H9 (cell line): ENCODE results near the gene SPIN1. TPM values are rescaled to one million over a fixed set of nuclear protein-coding genes. Genes with fewer than 3 reads are reported as not detected.

Experiments
- DNase-seq: peaks from one replicate; pipeline ENCODE4 v3.0.0-alpha.2; 2017
- H2AFZ ChIP-seq: one replicate; pipeline ENCODE4 v1.6.1; 2013; ENCODE audit warnings: mild to moderate bottlenecking, low read length, control low read depth, moderate library complexity
- H2AK5ac ChIP-seq: 2 replicates; pipeline ENCODE4 v1.6.1; 2013; ENCODE audit warnings: low read length, control low read depth, mixed read lengths; ENCODE audit not compliant: insufficient read length
- H2BK120ac ChIP-seq: one replicate; pipeline ENCODE4 v1.6.1; 2013; ENCODE audit warnings: low read depth, mild to moderate bottlenecking, low read length, control low read depth, inconsistent platforms; ENCODE audit not compliant: poor library complexity, severe bottlenecking
- H2BK12ac ChIP-seq: 2 replicates; pipeline ENCODE4 v1.6.1; 2013; ENCODE audit warnings: low read length, control low read depth, mixed read lengths, low read depth; ENCODE audit not compliant: insufficient read length
- H2BK15ac ChIP-seq: 2 replicates; pipeline ENCODE4 v1.6.1; 2013; ENCODE audit warnings: low read depth, low read length, control low read depth
- H2BK20ac ChIP-seq: one replicate; pipeline ENCODE4 v1.6.1; 2013; ENCODE audit warnings: low read depth, mild to moderate bottlenecking, low read length, control low read depth, inconsistent platforms; ENCODE audit not compliant: poor library complexity, severe bottlenecking
- H2BK5ac ChIP-seq: 2 replicates; pipeline ENCODE4 v1.6.1; 2013; ENCODE audit warnings: low read length, control low read depth, mixed read lengths; ENCODE audit not compliant: insufficient read length
- H3K14ac ChIP-seq: 2 replicates; pipeline ENCODE4 v1.6.1; 2013; ENCODE audit warnings: low read length, control low read depth; ENCODE audit not compliant: insufficient read depth
- H3K18ac ChIP-seq: 2 replicates; pipeline ENCODE4 v1.6.1; 2013; ENCODE audit warnings: low read depth, mild to moderate bottlenecking, mixed read lengths, low read length, control low read depth; ENCODE audit not compliant: insufficient read length
- H3K23ac ChIP-seq: 2 replicates; pipeline ENCODE4 v1.6.1; 2013; ENCODE audit warnings: low read length, control low read depth, mixed read lengths, low read depth; ENCODE audit not compliant: insufficient read length
- H3K23me2 ChIP-seq: 2 replicates; pipeline ENCODE4 v1.6.1; 2013; ENCODE audit warnings: low read depth, mild to moderate bottlenecking, mixed read lengths, low read length, control low read depth; ENCODE audit not compliant: insufficient read length, poor library complexity, severe bottlenecking
- H3K27ac ChIP-seq: 2 replicates; pipeline ENCODE4 v1.5.1; 2013; ENCODE audit warnings: low read length, control low read depth, mixed read lengths, low read depth; ENCODE audit not compliant: insufficient read length
- H3K27me3 ChIP-seq: 2 replicates; pipeline ENCODE4 v1.6.1; 2013; ENCODE audit warnings: low read length, control low read depth, inconsistent platforms; ENCODE audit not compliant: insufficient read depth
- H3K4ac ChIP-seq: 2 replicates; pipeline ENCODE4 v1.6.1; 2013; ENCODE audit warnings: low read depth, mild to moderate bottlenecking, control low read depth, inconsistent platforms, low read length, moderate library complexity
- H3K4me1 ChIP-seq: 2 replicates; pipeline ENCODE4 v1.6.1; 2013; ENCODE audit warnings: low read length, control low read depth, inconsistent platforms; ENCODE audit not compliant: insufficient read depth
- H3K4me2 ChIP-seq: 2 replicates; pipeline ENCODE4 v1.6.1; 2013; ENCODE audit warnings: low read length, control low read depth, mixed read lengths; ENCODE audit not compliant: insufficient read length, insufficient read depth
- H3K56ac ChIP-seq: 2 replicates; pipeline ENCODE4 v1.6.1; 2013; ENCODE audit warnings: low read depth, mild to moderate bottlenecking, mixed read lengths, low read length, control low read depth; ENCODE audit not compliant: insufficient read length
- H3K79me1 ChIP-seq: 2 replicates; pipeline ENCODE4 v1.6.1; 2013; ENCODE audit warnings: low read depth, mild to moderate bottlenecking, moderate library complexity, low read length, control low read depth, inconsistent platforms; ENCODE audit not compliant: insufficient read depth, poor library complexity, severe bottlenecking
- H3K79me2 ChIP-seq: 2 replicates; pipeline ENCODE4 v1.6.1; 2013; ENCODE audit warnings: low read length, control low read depth, inconsistent platforms; ENCODE audit not compliant: insufficient read depth
- H3K9ac ChIP-seq: 2 replicates; pipeline ENCODE4 v1.6.1; 2013; ENCODE audit warnings: low read length, control low read depth, mixed read lengths; ENCODE audit not compliant: insufficient read length; ENCODE audit errors: extremely low read depth
- H3K9me3 ChIP-seq: one replicate; pipeline ENCODE4 v1.6.1; 2013; ENCODE audit warnings: low read depth, low read length, inconsistent platforms; ENCODE audit not compliant: control insufficient read depth
- H3T11ph ChIP-seq: one replicate; pipeline ENCODE4 v1.6.1; 2013; ENCODE audit warnings: mild to moderate bottlenecking, low read length, control low read depth, inconsistent platforms
- H4K20me1 ChIP-seq: one replicate; pipeline ENCODE4 v1.6.1; 2013; ENCODE audit not compliant: control insufficient read depth, insufficient read length, insufficient read depth
- H4K5ac ChIP-seq: 2 replicates; pipeline ENCODE4 v1.6.1; 2013; ENCODE audit warnings: low read depth, mild to moderate bottlenecking, mixed read lengths, low read length, control low read depth; ENCODE audit not compliant: insufficient read length
- H4K8ac ChIP-seq: replicated peaks from 2 replicates; pipeline ENCODE4 v1.6.1; 2013; ENCODE audit warnings: low read length, control low read depth, mixed read lengths, low read depth; ENCODE audit not compliant: insufficient read length
- H4K91ac ChIP-seq: 2 replicates; pipeline ENCODE4 v1.6.1; 2013; ENCODE audit warnings: low read depth, mild to moderate bottlenecking, moderate library complexity, mixed read lengths, low read length, control low read depth; ENCODE audit not compliant: insufficient read length
- H3K27ac Mint-ChIP-seq, 3 experiments: 2 replicates in 2 of 3; 3 replicates in 1 of 3; pipeline ENCODE4 v1.8.0; 2020 to 2021; ENCODE audit warnings: mixed read lengths in 3 of 3, mild to moderate bottlenecking in 1 of 3, moderate library complexity in 1 of 3
- H3K27me3 Mint-ChIP-seq: 2 replicates; pipeline ENCODE4 v1.8.0; 2021; ENCODE audit warnings: low read depth, mild to moderate bottlenecking, moderate library complexity, mixed read lengths
- H3K36me3 Mint-ChIP-seq, 3 experiments: 2 replicates in 2 of 3; 3 replicates in 1 of 3; pipeline ENCODE4 v1.8.0; 2020 to 2021; ENCODE audit warnings: low read depth in 3 of 3, mixed read lengths in 3 of 3; ENCODE audit not compliant: insufficient read depth in 1 of 3
- H3K4me1 Mint-ChIP-seq, 2 experiments: 2 replicates each; pipeline ENCODE4 v1.8.0; 2020; ENCODE audit warnings: mixed read lengths in 2 of 2
- H3K4me3 Mint-ChIP-seq, 2 experiments: 2 replicates in 1 of 2; 3 replicates in 1 of 2; pipeline ENCODE4 v1.8.0; 2020 to 2021; ENCODE audit warnings: mild to moderate bottlenecking in 2 of 2, mixed read lengths in 2 of 2, moderate library complexity in 1 of 2
- H3K9me3 Mint-ChIP-seq, 2 experiments: 2 replicates in 1 of 2; 3 replicates in 1 of 2; pipeline ENCODE4 v1.8.0; 2020; ENCODE audit warnings: mild to moderate bottlenecking in 2 of 2, mixed read lengths in 2 of 2, moderate library complexity in 1 of 2
- WGBS: extraction: QIAGEN DNeasy Blood & Tissue Kit; methylation state at CpG from one replicate; pipeline ENCODE4 v1.1.7; 2013; ENCODE audit warnings: missing lambda C conversion rate, low lambda C conversion rate, mixed read lengths; ENCODE audit not compliant: insufficient read length; ENCODE audit errors: extremely low coverage; 5-methylcytosine and 5-hydroxymethylcytosine counted together
- total RNA-seq: library from RNA; stranded (reverse); gene quantifications from 2 replicates; pipeline ENCODE4 v1.2.1, GENCODE V29; 2021
- TF ChIP-seq, protein P1 (sequence below): fragments of 200-600 bp; sonication (generic); conservative IDR thresholded peaks from 3 replicates; pipeline ENCODE4 v1.8.0; 2021; ENCODE audit warnings: antibody characterized with exemption, mild to moderate bottlenecking

SPIN1 gene
- total RNA-seq, 1 experiment from 2014 or later, result 136 TPM

DNA sequence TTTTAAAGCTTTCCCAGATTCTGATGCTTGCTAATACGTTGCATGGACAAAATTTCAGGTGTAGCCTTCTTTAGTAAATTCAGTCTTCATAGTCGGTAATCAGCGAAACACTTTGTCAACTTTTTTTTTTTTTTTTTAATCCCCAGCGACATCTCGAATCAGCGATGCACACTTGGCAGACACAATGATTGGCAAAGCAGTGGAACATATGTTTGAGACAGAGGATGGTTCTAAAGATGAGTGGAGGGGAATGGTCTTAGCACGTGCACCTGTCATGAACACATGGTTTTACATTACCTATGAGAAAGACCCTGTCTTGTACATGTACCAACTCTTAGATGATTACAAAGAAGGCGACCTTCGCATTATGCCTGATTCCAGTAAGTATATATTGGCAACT lies 80.0 kb downstream of the SPIN1 start:
- H4K20me1 ChIP-seq, result no peaks in the 10 kb centered on the region
- H3K14ac ChIP-seq, result no peak overlapping the region
- Mint-ChIP-seq H3K9me3 (no peaks in the 10 kb centered on the region), H3K27ac (no peak overlapping the region), H3K36me3 (peaks cover 17 to 55% (median 45%) of the 10 kb centered on the region in 3 experiments; a peak in 6 of 7 replicates), H3K27me3 (no peaks in the 10 kb centered on the region; the same call in 1 of the 2 replicates), H3K4me1 (peaks cover 11 to 18% of the 10 kb centered on the region in 2 experiments; a peak in 3 of 4 replicates), H3K4me3 (no peak overlapping the region)
- H3K4ac ChIP-seq, result no peak overlapping the region
- H2BK20ac ChIP-seq, result no peak overlapping the region
- H2BK5ac ChIP-seq, result no peak overlapping the region
- no peak overlapping the region for H3K9ac ChIP-seq
- no peak overlapping the region for H4K8ac ChIP-seq
- H2BK12ac ChIP-seq, result no peak overlapping the region
- no peak overlapping the region for H3K18ac ChIP-seq
- H3K23me2 ChIP-seq, result no peaks in the 10 kb centered on the region
- H2AFZ ChIP-seq, result no peak overlapping the region
- no peaks in the 10 kb centered on the region for H3K27me3 ChIP-seq
- no peak overlapping the region for H3K4me2 ChIP-seq
- no peak overlapping the region for H3T11ph ChIP-seq
- H3K27ac ChIP-seq, result no peak overlapping the region
- no peak overlapping the region for H2AK5ac ChIP-seq
- no peak for DNase-seq
- H4K91ac ChIP-seq, result no peak overlapping the region
- peaks cover 11% of the 10 kb centered on the region; the same call in 1 of the 2 replicates for H3K79me2 ChIP-seq
- H3K79me1 ChIP-seq, result no peaks in the 10 kb centered on the region
- no peak overlapping the region for H2BK15ac ChIP-seq
- H2BK120ac ChIP-seq, result no peak overlapping the region
- no CpG with 5 or more reads among the region's 9 CpGs for WGBS
- H3K9me3 ChIP-seq, result no peaks in the 10 kb centered on the region
- no peaks in the 10 kb centered on the region for H3K4me1 ChIP-seq
- no peak overlapping the region for H3K56ac ChIP-seq
- TF ChIP-seq, protein P1, sequence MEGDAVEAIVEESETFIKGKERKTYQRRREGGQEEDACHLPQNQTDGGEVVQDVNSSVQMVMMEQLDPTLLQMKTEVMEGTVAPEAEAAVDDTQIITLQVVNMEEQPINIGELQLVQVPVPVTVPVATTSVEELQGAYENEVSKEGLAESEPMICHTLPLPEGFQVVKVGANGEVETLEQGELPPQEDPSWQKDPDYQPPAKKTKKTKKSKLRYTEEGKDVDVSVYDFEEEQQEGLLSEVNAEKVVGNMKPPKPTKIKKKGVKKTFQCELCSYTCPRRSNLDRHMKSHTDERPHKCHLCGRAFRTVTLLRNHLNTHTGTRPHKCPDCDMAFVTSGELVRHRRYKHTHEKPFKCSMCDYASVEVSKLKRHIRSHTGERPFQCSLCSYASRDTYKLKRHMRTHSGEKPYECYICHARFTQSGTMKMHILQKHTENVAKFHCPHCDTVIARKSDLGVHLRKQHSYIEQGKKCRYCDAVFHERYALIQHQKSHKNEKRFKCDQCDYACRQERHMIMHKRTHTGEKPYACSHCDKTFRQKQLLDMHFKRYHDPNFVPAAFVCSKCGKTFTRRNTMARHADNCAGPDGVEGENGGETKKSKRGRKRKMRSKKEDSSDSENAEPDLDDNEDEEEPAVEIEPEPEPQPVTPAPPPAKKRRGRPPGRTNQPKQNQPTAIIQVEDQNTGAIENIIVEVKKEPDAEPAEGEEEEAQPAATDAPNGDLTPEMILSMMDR, result no peak
- H4K5ac ChIP-seq, result no peak overlapping the region
- no peak overlapping the region for H3K23ac ChIP-seq
